HG03039 (cell line): ENCODE measurements around the gene CNPY4.
"Not testable (repeated sequence)": the region's sequence is repeated elsewhere in the genome, so short reads cannot be mapped to it uniquely, and the experiment has no call there.

Experiments used
- ATAC-seq: cut with Tn5 transposase; IDR thresholded peaks from one replicate; pipeline ENCODE4 v1.9.1; 2021; ENCODE audit warnings: mild to moderate bottlenecking, moderate library complexity; ENCODE audit not compliant: unreplicated experiment

CNPY4 gene

DNA sequence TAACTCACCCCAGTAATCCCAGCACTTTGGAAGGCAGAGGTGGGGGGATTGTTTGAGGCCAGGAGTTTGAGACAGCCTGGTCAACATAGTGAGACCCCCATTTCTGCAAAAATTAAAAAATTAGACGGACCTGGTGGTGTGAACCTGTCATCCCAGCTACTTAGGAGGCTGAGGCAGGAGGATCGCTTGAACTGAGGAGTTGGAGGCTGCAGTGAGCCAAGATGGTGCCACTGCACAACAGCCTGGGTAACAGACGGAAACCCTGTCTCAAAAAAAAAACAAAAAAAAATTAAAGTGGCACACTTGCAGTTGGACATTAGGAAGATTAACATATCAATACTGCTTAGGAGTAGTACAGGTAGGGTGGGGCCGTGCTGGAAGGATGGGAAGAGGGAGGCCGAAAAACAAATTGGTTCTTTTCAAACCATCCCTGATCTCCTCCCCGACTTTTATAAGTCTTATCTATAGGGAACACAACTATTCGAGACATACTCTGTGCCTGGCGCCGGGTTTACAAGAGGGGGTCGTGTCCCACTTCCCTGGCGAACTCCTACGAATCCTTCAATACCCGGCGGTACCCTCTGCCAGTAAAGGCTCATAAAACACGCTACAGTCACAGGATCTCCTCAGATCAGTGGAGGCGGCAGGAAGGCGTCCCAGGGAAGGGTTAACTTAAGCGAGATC, 904 bp upstream of the CNPY4 start:
- ATAC-seq = no peak

DNA sequence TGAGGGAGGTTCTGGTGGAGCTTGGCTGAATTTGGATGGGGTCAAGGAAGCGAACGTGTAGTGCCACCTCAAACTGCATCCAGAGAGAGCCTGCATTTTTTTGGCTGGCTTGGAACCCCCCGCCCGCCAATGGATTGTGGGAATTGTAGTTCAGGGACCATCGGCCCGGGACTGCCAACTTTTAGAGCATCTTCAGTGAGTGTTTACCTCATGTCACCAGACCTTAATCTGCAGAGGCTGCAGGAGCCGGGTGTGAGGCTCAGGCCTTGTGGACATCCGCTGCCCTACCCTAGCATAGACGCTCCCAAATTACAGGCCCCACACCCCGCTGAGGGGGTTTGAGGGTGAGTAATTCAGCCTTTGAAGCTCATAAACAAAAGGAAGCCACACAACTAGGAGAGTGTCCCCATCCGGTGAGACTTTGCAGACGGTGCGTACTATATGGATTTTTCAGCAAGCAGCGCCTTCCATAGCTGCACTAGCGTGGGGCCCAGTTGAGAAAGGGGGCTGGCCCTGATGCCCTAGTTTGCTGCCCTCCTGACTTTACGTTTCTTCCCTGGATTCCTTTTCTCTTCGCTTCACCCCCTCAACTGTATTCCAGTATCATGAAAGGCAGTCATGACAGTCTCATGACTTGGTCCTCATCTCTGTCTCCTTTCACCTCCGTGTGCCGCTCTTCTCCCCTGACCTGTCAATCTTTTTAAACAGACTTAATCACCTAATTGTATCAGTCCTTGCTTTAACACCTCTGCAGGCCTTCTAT, 717 bp downstream of the CNPY4 start:
- ATAC-seq = peak; percentile 12

DNA sequence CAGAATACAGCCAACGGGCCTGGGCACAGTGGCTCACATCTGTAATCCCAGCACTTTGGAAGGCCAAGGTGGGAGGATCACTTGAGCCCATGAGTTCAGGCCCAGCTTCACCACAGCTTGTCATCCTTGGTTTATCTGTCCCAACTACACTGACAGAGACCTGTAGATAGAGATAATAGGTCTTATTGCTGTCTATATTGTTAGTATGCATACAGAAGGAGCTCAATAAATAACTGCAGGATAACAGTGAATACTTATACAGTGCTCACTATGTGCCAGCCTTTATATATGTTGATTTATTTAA, 1.3 kb downstream of the CNPY4 start:
- ATAC-seq = no peak

DNA sequence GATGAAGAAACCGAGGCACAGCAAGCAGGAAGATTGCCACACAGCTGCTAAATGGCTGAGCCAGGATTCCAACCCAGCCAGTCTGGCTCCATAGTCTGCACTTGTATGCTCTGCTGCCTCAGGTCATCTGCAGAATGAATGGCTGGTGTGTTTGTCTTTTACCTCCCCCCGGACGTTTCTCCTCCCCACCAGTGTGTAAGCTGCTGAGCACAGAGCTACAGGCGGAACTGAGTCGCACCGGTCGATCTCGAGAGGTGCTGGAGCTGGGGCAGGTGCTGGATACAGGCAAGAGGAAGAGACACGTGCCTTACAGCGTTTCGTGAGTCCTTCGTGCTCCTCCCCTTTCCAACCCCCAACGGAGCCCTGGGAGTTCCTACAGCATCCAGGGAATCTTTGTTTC, 2.6 kb downstream of the CNPY4 start:
- ATAC-seq = no peak

DNA sequence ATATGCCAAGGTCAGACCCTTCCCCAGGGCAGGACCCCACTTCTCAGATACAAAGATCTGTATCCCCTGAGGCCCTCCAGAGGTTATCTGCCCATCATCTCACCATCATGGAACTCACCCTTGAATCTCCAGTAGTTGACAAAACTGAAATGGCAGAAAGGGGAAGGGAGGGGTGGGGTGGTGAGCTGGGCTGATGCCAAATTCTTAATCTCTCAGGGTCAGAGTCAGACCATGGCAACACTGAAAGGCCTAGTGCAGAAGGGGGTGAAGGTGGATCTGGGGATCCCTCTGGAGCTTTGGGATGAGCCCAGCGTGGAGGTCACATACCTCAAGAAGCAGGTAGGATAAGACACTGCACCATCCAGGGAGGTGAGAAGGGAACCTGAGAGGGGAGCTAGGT, 3.1 kb downstream of the CNPY4 start:
- ATAC-seq = no peak

DNA sequence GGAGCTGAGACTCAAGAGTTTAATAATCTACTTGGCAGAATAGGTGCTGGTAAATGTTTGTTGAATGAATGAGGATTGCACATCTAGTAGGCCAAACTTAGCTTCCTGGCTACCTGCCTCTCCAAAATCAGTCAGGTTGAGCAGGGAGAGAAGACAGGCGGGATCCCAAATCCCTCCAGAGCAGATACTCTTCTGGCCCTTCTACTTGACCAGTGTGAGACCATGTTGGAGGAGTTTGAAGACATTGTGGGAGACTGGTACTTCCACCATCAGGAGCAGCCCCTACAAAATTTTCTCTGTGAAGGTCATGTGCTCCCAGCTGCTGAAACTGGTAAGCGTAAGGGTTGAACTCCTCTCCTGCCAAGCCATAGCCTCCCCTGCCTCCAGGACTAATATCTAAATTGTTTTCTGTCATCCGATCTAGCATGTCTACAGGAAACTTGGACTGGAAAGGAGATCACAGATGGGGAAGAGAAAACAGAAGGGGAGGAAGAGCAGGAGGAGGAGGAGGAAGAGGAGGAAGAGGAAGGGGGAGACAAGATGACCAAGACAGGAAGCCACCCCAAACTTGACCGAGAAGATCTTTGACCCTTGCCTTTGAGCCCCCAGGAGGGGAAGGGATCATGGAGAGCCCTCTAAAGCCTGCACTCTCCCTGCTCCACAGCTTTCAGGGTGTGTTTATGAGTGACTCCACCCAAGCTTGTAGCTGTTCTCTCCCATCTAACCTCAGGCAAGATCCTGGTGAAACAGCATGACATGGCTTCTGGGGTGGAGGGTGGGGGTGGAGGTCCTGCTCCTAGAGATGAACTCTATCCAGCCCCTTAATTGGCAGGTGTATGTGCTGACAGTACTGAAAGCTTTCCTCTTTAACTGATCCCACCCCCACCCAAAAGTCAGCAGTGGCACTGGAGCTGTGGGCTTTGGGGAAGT, 5.1 kb downstream of the CNPY4 start:
- ATAC-seq = no peak

DNA sequence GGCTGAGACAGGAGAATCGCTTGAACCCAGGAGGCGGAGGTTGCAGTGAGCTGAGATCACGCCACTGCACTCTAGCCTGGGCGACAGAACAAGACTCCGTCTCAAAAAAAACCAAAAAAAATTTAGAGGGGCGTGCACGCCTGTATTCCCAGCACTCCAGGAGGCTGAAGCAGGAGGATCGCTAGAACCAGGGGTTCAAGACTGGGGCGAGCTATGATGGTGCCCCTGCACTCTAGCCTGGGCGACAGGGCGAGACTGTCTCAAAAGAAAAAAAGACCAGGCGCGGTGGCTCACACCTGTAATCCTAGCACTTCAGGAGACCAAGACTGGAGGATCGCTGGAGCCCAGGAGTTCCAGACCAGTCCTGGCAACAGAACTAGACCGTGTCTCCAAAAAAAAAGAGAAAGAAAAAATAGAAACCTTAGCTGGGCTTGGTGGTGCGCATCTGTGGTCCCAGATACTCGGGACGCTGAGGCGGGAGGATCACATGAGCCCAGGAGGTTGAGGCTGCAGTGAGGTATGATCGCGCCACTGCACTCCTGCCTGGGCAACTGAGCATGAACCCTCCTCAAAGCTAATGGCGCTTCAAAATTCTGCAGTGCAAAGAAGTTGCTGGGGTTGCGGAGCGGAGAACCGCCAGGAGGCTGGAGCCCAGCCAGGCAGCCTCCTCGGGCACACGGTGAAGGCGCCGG, 7.0 kb downstream of the CNPY4 start:
- peak; percentile 11 for ATAC-seq

DNA sequence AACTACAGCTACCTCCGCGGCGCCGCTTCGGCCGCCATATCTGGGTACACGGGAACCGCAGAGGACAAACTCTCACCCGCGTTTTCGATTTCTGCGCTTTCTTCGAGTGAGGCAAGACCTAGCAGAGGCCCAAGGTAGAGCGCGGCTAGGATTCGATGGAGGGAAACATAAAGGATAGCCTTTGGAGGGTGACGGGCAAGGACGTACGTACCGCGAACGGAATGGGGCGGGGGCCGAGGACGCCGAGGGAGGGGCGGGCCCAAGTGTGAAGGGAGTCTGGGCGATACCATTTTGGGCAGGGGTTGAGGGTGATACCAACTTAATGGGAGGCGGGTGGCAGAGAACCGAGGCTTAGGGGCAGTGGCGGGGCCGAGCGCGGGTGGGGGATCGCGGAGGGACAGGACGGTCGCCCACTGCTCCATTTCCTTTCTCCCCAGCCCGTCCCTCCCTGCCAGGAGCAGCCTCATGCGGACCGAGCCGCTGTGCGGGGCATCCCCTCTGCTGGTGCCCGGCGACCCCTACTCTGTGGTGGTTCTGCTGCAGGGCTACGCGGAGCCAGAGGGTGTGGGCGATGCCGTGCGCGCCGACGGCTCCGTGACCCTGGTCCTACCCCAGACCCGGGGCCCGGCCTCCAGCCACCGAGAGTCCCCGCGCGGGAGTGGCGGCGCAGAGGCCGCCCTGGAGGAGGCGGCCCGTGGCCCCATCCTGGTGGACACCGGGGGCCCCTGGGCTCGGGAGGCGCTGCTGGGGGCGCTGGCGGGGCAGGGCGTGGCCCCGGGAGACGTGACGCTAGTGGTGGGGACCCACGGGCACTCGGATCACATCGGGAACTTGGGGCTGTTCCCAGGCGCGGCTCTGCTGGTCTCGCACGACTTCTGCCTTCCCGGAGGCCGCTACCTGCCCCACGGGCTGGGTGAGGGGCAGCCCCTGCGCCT, 7.8 kb downstream of the CNPY4 start, which contains the start of gene MBLAC1:
TSS of gene MBLAC1 (plus strand) at position 37 of the 935 bp plus-strand sequence. CDS start at position 466, 429 bp downstream.
- peak; percentile 62 for ATAC-seq

DNA sequence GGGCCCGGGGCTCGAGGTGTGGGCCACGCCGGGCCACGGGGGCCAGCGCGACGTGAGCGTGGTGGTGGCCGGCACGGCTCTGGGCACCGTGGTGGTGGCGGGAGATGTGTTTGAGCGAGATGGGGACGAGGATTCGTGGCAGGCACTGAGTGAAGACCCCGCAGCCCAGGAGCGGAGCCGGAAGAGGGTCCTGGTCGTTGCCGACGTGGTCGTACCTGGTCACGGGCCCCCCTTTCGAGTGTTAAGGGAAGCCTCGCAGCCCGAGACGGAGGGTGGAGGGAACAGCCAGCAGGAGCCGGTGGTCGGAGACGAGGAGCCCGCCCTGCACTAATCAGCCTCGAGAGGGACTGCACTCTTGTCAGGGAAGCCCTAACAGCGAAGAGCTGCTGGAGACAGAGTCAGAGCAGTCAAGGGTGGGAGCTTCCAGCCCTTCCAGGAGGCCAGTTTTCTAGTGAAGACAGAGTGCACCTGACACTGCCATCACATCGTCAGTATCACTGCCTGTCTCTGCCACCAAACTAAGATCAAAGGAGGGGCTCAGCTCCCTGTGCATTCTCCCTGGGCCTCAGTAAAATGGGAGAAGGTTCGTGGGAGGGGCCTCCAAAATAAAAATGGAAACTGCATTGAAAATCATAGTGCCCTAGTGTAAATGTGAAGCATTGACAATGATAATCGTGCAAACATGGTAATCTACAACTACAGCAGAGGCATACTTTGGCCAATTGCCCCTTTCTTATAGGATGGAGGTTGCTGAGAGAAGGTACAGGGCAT, 8.6 kb downstream of the CNPY4 start:
- no peak for ATAC-seq

DNA sequence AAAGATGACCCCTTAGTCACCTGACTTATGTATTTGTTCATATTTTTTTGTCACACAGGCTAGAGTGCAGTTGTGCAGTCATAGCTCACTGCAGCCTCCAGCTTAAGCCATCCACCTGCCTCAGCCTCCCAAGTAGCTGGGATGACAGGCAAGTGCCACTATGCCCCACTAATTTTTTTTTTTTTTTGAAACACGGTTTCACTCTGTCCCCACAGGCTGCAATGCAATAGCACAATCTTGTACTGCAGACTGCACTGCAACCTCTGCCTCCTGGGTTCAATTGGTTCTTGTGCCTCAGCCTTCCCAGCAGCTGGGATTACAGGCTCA, 9.2 kb downstream of the CNPY4 start:
- ATAC-seq = no peak

DNA sequence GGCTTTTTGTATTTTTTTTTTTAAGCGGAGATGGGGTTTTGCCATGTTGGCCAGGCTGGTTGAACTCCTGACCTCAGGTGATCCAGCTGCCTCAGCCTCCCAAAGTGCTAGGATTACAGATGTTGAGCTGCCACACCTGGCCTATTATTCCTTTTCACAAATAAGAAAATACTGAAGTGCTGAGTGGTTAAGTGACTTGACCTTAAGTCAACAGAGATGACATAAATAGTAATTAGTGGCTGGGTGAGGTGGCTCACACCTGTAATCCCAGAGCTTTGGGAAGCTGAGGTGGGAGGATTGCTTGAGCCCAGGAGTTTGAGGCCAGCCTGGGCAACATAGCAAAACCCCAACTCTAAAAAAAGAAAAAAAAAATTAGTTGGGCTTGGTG, 10.8 kb downstream of the CNPY4 start:
- ATAC-seq = not testable (repeated sequence)

DNA sequence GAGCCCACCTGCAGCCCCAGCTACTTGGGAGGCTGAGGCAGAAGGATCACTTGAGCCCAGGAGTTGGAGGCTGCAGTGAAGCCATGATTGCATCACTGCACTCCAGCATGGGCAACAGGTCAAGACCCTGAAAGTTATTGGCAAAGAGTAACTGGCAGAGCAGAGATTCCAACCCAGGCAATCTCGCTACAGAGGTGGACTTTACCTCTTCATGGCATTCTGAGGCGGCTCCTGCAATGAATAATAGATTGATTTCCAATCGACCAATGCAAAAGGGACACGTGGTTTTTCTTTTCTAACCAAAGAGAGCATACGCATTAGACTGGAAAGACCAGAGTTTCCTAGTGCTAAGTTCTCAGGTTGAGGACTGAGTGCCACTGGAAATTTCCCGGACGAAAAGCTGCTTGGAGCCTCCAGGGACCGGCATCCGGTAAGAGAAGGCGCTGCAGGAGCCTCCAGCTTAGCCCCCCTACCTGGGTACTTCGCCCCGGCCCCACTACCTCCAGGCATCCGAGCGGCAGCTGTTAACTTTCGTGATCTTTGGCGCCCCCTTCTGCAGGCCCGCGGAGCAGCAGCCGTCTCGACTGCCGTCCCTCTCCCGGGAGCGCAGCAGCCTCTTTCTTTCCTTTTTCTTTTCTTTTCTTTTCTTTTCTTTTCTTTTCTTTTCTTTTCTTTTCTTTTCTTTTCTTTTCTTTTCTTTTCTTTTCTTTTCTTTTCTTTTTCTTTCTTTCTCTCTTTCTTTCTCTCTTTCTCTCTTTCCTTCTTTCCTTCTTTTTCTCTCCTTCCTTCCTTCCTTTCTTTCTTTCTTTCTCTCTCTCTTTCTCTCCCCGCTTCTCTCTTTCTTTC, 11.4 kb downstream of the CNPY4 start:
- ATAC-seq = no peak

DNA sequence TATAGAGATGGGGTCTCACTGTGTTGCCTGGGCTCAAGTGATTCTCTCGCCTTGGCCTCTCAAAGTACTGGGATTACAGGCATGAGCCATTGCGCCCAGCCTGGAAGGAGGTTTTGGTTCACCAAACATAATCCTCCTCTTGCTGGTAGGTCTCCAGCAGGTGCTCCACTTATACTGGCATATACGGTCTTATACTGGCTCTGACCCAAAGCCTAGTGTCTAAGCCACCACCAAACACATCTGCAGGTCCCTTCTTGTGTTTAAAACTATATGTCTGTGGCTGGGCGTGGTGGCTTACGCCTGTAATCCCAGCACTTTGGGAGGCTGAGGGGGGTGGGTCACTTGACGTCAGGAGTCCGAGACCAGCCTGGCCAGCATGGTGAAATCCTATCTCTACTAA, 12.7 kb downstream of the CNPY4 start:
- no peak for ATAC-seq

DNA sequence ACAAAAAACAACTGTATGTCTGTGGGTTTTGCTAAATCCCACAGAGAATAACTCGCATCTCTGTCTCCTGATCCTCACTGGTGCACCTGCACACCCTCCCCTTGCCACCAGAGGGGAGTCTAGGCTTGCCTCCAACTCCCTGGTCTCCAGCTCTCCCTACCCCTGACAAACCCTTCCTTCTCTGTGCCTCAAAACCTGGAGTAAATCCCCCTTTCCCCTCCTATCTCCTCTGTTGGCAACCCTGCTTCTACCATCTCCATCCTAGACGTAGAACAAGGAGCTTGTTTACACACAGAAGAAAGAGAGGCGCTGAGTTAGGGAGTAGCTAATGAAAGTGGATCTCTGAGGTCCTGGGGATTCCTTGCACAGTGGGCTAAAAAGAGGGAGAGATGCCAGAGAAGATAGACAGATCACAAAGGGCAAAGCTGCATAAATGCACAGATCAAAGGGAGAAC, 13.3 kb downstream of the CNPY4 start:
- peak; percentile 58 for ATAC-seq

DNA sequence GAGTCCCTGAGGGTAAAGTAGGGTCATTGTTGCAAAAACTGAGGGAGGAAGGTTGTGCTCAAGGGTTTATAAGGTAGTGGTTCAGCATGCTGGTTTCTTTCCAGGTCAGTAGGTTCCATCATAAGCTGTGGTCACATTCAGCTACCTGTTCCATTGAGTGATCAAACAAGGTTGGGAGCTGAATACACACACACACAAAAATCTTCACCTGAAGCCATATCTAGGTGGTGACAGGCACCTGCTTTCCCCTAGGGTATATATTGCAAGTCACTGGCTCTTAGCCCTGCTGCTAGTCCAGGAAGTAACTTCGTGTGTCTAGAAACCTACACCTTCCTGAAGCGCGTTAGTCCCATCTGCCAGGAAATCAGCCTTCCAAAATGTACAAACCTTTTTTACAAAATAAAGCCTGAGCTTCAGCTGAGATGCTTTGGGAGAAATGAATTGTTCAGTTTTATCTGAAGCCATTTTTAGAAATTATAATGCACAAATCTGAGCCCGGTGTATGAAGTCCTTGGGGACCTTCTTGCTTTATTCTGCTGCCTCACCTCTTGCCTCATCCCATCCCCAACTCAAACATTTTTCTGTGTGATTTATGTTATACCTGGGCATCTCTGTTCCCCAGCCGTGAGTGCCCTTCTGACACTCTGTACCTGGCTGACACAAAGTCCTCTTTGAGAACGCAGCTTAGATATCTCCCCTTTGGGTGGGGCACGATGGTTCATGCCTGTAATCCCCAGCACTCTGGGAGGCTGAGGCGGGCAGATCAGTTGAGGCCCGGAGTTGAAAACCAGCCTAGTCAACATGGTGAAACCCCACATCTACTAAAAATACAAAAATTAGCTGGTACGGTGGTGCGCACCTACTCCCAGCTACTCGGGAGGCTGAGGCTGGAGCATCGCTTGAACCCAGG, 18.7 kb downstream of the CNPY4 start:
- no peak for ATAC-seq

DNA sequence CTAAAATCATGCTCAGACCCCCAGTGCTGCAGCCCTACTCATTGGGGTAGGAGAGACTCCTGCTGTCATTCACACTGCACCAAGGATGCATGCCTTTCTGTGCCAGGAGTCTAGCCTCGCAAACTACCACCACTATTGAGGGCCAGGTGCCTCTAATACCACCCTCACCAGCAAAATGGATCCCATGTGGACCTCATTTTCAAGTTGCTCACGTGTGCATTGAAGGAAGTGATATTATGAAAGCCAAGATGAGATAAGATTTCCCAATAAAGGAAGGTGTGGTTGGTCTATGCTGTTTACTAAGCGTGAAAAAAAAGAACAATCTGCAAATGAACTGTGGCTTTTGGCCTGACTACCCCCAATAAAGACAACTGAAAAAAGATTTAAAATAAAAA, 22.1 kb downstream of the CNPY4 start:
- no peak for ATAC-seq

DNA sequence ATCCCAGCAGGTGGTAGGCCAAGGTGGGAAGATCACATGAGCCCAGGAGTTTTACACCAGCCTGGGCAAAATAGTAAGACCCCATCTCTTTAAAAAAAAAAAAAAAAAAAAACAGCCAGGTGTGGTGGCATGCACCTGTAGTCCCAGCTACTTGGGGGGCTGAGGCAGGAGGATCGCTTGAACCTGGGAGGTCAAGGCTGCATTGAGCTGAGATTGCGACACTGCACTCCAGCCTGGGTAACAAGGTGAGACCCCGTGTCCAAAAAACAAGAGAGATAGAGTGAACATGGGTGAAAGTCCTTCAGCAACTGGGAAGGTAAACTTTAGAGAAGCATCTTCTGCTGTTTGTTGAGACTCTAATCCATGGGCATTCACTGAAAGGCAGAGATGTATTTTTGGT, 23.0 kb downstream of the CNPY4 start:
- ATAC-seq = no peak
